LNCaP clone FGC (cell line): ENCODE results near the gene TAF4.

Experiments used
- DNase-seq: peaks from one replicate; pipeline ENCODE4 v3.0.0-alpha.2; 2011; ENCODE audit warnings: low read depth
- H3K4me3 ChIP-seq: 2 replicates; pipeline ENCODE4 v1.5.1; 2011; ENCODE audit warnings: mild to moderate bottlenecking, low read depth, low read length, control low read depth
- CTCF ChIP-seq: IDR thresholded peaks from 2 replicates; pipeline ENCODE4 v1.5.1; 2012; ENCODE audit warnings: mild to moderate bottlenecking; ENCODE audit not compliant: control insufficient read depth, insufficient read depth; ENCODE audit errors: extremely low read depth

The TAF4 gene

GRCh38 chr20:62051144-62051543 lies 14.5 kb downstream of the TAF4 start:
- no peak for DNase-seq
- H3K4me3 ChIP-seq, result no peak overlapping the region
- no peak for TF ChIP-seq CTCF

- no peak for DNase-seq
- no peak for TF ChIP-seq CTCF
- no peak overlapping the region for H3K4me3 ChIP-seq
These were observed 15.2 kb downstream of the TAF4 start for GRCh38 chr20:62050166-62051120.

- no peak overlapping the region for H3K4me3 ChIP-seq
- TF ChIP-seq CTCF, result no peak
- DNase-seq, result no peak
These were observed 16.1 kb downstream of the TAF4 start for GRCh38 chr20:62049342-62050165.

- no peak for TF ChIP-seq CTCF
- DNase-seq, result no peak
These were observed 16.8 kb downstream of the TAF4 start for GRCh38 chr20:62048821-62049291.

GRCh38 chr20:62048346-62048761 lies 17.3 kb downstream of the TAF4 start:
- no peak for TF ChIP-seq CTCF
- no peak for DNase-seq
- no peak overlapping the region for H3K4me3 ChIP-seq

More at GRCh38 chr20:62048821-62049291, 16.8 kb downstream of the TAF4 start:
- no peak overlapping the region for H3K4me3 ChIP-seq

GRCh38 chr20:62047666-62048345 lies 17.9 kb downstream of the TAF4 start:
- DNase-seq, result no peak
- TF ChIP-seq CTCF, result no peak
- H3K4me3 ChIP-seq, result no peak overlapping the region
